ENCODE data around the gene MBOAT7. TPM values are rescaled to one million over a fixed set of nuclear protein-coding genes. Genes with fewer than 3 reads are reported as not detected.

Gene MBOAT7
- polyA plus RNA-seq, 2 of the 4 experiments (the other 2 are of a cell fraction), result 42.1 to 142 TPM

DNA sequence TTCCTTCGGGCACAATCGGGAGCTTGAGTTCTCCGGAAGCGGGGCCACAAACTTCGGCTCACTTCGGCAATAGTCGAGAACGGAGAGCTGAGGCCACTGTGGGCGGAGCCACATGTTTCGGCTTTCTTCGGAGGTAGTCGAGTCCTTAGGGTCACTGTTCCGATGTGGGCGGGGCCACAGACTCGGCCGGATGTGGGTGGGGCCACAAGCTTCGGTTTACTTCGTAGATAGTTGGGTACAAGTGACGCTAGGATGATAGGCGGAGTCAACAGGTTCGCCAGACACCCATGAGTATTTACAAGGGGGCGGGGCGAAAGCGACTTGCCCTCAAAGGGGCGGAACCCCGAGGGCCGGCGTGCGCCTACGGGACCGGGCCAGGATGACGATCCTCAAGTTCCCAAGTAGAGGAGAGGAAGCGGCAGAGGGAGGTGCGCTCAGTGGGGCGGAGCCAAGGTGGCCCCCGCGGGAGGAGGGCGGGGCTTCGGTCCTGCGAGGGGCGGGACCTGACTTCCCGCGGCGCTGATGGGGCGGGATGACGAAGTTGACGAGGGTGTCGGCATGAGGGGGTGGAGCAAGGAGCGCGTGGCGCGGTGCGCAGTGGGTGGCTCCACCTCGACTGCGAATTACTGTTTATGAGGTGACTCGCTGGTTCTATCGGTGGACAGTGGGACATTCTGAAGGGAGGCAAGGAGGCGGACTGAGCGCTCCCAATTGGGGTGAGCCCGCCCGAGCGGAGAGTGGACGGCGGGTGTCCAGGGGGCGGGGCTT lies 539 bp upstream of the MBOAT7 start (continued):
- TF ChIP-seq JUN (IDR thresholded peaks at IDR 0.05) (peak in 1 of 2 experiments; percentile 69; a peak in 3 of 5 replicates), CHD4 (IDR thresholded peaks at IDR 0.05; ENCODE audit: borderline replicate concordance) (no peak), RARB (CRISPR knock-in tag; IDR thresholded peaks at IDR 0.05) (no peak), ZNF302 (CRISPR knock-in tag; IDR thresholded peaks at IDR 0.05) (no peak), CEBPB (IDR thresholded peaks at IDR 0.05) (no peak), ESRRA (IDR thresholded peaks at IDR 0.05; ENCODE audit: borderline replicate concordance, low read length) (no peak), KDM5A (IDR thresholded peaks at IDR 0.05) (no peak), HDAC2 (IDR thresholded peaks at IDR 0.05) (no peak), EHF (CRISPR knock-in tag; IDR thresholded peaks at IDR 0.05) (no peak), FOSL2 (IDR thresholded peaks at IDR 0.05) (no peak), FOSL2 (CRISPR knock-in tag; IDR thresholded peaks at IDR 0.05) (peak; percentile 9; the same call in 1 of the 2 replicates), ZSCAN20 (CRISPR knock-in tag; IDR thresholded peaks at IDR 0.05) (no peak), HEYL (CRISPR knock-in tag; IDR thresholded peaks at IDR 0.05) (no peak), HMGXB4 (CRISPR knock-in tag; IDR thresholded peaks at IDR 0.05; ENCODE audit: borderline replicate concordance) (no peak), FOXS1 (CRISPR knock-in tag; IDR thresholded peaks at IDR 0.05) (no peak), E2F6 (IDR thresholded peaks at IDR 0.05; ENCODE audit: borderline replicate concordance, low read depth) (no peak), FOSB (CRISPR knock-in tag; IDR thresholded peaks at IDR 0.05) (no peak), MYC (IDR thresholded peaks at IDR 0.05; ENCODE audit: borderline replicate concordance, low read length) (peak; percentile 97), CBX8 (IDR thresholded peaks at IDR 0.05) (no peak), RFX5 (IDR thresholded peaks at IDR 0.05) (peak; percentile 80; the same call in 1 of the 2 replicates), HOXA7 (CRISPR knock-in tag; IDR thresholded peaks at IDR 0.05) (no peak), CTCF (IDR thresholded peaks at IDR 0.05) (no peak), NPAS2 (CRISPR knock-in tag; IDR thresholded peaks at IDR 0.05; ENCODE audit: borderline replicate concordance) (no peak), JUNB (IDR thresholded peaks at IDR 0.05) (no peak), NR3C1 (IDR thresholded peaks at IDR 0.05) (no peak), SREBF2 (IDR thresholded peaks at IDR 0.05) (no peak), ATOH8 (CRISPR knock-in tag; IDR thresholded peaks at IDR 0.05; ENCODE audit: low read depth) (no peak), EP300 (IDR thresholded peaks at IDR 0.05) (no peak), BHLHE40 (IDR thresholded peaks at IDR 0.05; ENCODE audit: low read depth, low read length) (no peak)
- TF ChIP-seq, protein P1, sequence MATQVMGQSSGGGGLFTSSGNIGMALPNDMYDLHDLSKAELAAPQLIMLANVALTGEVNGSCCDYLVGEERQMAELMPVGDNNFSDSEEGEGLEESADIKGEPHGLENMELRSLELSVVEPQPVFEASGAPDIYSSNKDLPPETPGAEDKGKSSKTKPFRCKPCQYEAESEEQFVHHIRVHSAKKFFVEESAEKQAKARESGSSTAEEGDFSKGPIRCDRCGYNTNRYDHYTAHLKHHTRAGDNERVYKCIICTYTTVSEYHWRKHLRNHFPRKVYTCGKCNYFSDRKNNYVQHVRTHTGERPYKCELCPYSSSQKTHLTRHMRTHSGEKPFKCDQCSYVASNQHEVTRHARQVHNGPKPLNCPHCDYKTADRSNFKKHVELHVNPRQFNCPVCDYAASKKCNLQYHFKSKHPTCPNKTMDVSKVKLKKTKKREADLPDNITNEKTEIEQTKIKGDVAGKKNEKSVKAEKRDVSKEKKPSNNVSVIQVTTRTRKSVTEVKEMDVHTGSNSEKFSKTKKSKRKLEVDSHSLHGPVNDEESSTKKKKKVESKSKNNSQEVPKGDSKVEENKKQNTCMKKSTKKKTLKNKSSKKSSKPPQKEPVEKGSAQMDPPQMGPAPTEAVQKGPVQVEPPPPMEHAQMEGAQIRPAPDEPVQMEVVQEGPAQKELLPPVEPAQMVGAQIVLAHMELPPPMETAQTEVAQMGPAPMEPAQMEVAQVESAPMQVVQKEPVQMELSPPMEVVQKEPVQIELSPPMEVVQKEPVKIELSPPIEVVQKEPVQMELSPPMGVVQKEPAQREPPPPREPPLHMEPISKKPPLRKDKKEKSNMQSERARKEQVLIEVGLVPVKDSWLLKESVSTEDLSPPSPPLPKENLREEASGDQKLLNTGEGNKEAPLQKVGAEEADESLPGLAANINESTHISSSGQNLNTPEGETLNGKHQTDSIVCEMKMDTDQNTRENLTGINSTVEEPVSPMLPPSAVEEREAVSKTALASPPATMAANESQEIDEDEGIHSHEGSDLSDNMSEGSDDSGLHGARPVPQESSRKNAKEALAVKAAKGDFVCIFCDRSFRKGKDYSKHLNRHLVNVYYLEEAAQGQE (IDR thresholded peaks at IDR 0.05), result no peak
- TF ChIP-seq, protein P2, sequence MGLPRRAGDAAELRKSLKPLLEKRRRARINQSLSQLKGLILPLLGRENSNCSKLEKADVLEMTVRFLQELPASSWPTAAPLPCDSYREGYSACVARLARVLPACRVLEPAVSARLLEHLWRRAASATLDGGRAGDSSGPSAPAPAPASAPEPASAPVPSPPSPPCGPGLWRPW (IDR thresholded peaks at IDR 0.05), result no peak

Data from A549 (cell line).